Fibroblast of mammary gland (primary cell): ENCODE data around the gene CAMK1D.

Experiments used
- DNase-seq: peaks from one replicate; pipeline ENCODE4 v3.0.0-alpha.2; 2010; ENCODE audit warnings: low read depth
- H3K4me3 ChIP-seq: 2 replicates; pipeline ENCODE4 v1.5.1; 2011; ENCODE audit warnings: low read depth, mild to moderate bottlenecking, low read length, moderate library complexity; ENCODE audit not compliant: control insufficient read depth
- CTCF ChIP-seq: conservative IDR thresholded peaks from 2 replicates; pipeline ENCODE4 v1.5.1; 2011; ENCODE audit warnings: low read depth, low read length, inconsistent platforms; ENCODE audit not compliant: control insufficient read depth, insufficient read depth

Gene CAMK1D

DNA sequence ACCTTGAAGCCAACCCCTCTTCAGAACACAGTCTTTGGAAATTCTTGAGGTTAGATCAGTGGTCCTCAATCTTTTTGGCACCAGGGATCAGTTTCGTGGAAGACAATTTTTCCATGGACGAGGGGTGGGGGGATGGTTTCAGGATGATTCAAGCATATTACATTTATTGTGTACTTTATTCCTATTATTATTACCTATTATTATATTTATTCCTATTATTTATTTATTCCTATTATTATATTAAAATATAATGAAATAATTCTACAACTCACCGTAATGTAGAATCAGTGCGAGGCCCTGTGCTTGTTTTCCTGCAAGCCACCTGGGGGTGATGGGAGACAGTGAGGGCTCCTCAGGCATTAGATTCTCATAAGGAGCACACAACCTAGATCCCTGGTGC is 17.9 kb downstream of the CAMK1D start:
- DNase-seq: no peak
- no peak for TF ChIP-seq CTCF
- H3K4me3 ChIP-seq: no peak overlapping the region

DNA sequence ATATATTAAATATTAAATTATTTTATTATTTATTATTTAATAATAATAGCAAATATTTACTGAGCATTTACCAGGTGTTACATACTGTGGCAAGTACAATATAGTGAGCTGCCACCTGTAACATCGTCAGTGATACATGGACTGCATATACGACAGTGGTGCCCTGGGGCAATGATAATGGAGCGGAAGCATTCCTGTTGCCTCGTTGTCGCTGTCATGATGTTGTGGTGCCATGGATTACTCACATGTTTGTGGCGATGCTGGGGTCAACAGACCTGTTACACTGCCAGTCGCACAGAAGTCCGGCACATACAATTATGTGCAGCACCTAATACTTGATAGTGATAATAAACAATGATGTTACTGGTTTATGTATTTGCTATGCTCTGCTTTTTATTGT is 20.6 kb downstream of the CAMK1D start:
- H3K4me3 ChIP-seq: no peak overlapping the region
- TF ChIP-seq CTCF: no peak
- no peak for DNase-seq

DNA sequence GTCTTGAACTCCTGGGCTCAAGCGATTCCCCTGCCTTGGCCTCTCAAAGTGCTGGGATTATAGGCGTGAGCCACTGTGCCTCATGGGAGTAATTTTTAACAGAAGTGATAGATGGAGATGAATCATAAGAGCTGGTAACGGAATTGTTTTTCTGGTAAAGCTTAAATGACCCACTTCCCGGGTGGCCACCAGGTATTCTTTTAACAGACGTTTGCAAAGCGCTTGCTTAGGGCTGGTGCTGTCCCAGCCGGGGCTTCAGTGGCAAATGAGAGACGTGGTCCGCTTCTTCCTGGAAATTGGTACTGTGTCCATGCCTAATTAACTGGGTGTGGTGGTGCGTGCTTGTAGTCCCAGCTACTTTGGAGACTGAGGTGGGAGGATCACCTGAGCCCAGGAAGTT is 23.5 kb downstream of the CAMK1D start:
- no peak for TF ChIP-seq CTCF
- no peak for DNase-seq
- H3K4me3 ChIP-seq: no peak overlapping the region

GRCh38 chr10:12375076-12375504 is 25.7 kb downstream of the CAMK1D start:
- DNase-seq: no peak
- H3K4me3 ChIP-seq: no peak overlapping the region
- no peak for TF ChIP-seq CTCF

GRCh38 chr10:12376211-12376610 is 26.9 kb downstream of the CAMK1D start:
- no peak overlapping the region for H3K4me3 ChIP-seq
- TF ChIP-seq CTCF: no peak

DNA sequence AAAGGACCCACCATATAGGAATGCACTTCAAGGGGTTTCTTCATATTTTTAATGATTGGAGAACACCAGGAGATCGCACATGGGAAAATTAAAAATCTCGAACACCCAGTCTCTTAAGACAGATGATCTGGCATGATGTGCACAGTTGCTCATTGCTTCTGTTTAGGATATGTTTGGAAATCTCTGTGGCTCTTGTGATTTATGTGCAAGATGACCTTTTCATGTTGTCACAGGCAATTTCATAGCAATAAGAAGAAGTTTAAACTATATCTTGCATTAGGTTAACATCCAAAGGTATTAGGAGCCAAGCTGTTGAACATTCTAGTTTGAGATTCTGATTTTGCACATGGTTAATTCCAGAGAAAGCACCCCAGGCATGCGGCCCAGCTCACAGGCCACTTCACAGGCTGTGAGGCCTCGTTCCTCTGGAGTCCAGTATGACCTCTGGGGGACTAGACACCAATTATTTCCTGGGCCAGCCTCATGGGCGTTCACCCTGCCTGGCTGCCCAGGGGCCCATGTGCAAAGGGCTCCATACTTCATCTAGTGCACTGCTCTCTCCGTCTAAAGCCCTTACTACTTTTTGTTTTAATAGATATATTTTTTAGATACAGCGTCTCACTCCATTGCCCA is 28.4 kb downstream of the CAMK1D start:
- TF ChIP-seq CTCF: no peak
- no peak overlapping the region for H3K4me3 ChIP-seq
- DNase-seq: no peak

More at GRCh38 chr10:12376211-12376610, 26.9 kb downstream of the CAMK1D start:
- DNase-seq: no peak

GRCh38 chr10:12380999-12381398 is 31.7 kb downstream of the CAMK1D start:
- no peak for DNase-seq
- no peak for TF ChIP-seq CTCF
- H3K4me3 ChIP-seq: no peak overlapping the region
